Bone marrow (tissue), 2 donors: Measurements from ENCODE around the gene ZSCAN18.
"Not testable (repeated sequence)": the region's sequence is repeated elsewhere in the genome, so short reads cannot be mapped to it uniquely, and the experiment has no call there.

Source experiments
- DNase-seq, 2 donors: peaks; one replicate each; lab custom pipeline; 2025; lab: John Stamatoyannopoulos, UW

Gene ZSCAN18, protein sequence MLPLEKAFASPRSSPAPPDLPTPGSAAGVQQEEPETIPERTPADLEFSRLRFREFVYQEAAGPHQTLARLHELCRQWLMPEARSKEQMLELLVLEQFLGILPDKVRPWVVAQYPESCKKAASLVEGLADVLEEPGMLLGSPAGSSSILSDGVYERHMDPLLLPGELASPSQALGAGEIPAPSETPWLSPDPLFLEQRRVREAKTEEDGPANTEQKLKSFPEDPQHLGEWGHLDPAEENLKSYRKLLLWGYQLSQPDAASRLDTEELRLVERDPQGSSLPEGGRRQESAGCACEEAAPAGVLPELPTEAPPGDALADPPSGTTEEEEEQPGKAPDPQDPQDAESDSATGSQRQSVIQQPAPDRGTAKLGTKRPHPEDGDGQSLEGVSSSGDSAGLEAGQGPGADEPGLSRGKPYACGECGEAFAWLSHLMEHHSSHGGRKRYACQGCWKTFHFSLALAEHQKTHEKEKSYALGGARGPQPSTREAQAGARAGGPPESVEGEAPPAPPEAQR

DNA sequence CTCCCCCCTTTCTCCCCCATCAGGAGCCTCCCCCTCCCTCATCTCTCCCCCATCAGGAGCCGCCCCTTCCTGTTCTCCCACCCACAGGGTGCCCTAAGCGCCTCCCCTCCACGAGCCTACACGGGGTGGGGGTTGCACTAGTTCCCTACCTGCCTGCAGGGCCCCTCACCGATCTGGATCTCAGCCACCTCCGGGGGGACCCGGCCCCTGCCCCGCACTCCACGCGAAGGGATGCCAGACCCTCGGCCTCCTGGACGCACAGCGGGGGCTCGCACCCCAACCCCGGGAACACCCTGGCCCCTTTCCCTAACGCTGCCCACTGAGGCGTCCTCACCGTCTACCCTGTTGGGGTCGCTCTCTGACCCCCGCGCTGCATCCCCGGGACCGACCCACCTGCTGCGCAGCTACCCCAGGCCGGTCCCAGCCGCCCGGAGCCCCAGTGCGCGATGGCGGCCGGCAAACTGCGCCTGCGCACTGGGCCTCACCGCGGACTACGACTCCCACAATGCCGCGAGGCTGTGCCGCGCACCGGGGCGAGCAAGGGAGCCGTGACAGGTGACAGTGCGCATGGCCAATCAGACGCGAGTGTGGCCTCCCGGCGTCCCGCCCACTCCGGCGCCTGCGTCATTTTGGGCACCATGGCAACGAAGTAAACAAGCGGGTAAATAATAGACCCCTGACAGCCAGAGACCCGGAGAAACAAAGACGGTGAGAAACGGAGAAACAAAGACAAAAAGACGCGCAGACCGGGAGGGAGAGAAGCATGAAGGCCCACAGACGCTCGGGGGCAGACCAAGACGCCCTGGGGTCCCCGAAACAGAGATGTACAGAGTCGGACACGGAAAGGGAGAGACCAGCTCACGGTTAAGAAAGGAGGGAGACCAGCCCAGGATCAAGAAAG lies at the start of gene ZSCAN18:
TSS of gene ZSCAN18 (minus strand) at position 451 of the 901 bp plus-strand sequence. CDS start 7,964 bp downstream, outside the sequence.
- DNase-seq: peak; percentile 63 to 94

DNA sequence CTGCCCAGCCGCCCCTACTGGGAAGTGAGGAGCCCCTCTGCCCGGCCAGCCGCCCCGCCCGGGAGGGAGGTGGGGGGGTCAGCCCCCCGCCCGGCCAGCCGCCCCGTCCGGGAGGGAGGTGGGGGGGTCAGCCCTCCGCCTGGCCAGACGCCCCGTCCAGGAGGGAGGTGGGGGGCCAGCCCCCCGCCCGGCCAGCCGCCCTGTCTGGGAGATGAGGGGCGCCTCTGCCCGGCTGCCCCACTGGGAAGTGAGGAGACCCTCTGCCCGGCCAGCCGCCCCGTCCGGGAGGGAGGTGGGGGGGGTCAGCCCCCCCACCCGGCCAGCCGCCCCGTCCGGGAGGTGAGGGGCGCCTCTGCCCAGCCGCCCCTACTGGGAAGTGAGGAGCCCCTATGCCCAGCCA lies 49.4 kb upstream of the ZSCAN18 start:
- not testable (repeated sequence) for DNase-seq

DNA sequence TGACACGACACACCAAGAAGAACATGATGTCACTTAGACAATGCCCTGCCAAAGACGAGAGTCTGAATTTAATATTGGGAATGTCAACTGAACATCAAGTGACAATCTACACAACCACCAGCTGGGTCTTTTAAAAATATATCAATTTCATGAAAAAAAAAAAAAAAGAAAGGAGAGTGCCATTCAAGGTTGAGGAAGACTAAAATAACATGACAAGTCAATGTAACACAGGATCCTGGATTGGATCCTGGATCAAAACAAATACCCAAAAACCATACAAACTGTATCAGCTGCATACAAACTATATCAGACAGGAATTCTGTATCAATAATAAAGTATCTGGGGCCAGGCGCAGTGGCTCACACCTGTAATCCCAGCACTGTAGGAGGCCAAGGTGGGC lies 47.8 kb upstream of the ZSCAN18 start:
- no peak for DNase-seq

DNA sequence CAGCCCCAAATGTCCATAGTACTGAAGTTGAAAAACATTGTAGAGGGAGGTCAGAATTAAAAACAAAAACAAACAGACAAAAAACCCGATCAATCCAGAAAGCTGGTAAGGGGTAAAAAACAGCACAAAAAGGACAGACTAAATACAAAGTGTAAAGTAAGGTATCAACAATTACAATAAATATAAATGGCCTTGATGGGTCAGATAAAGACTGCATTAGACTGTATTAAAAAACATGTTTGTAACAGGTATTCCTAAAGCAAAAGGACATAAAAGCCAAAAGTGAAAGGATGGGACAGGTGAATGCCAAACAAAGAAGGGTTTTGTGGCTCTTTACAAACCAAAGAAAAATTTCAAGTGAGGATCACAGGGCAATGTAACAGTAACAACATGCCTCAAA lies 36.2 kb upstream of the ZSCAN18 start:
- no peak for DNase-seq

DNA sequence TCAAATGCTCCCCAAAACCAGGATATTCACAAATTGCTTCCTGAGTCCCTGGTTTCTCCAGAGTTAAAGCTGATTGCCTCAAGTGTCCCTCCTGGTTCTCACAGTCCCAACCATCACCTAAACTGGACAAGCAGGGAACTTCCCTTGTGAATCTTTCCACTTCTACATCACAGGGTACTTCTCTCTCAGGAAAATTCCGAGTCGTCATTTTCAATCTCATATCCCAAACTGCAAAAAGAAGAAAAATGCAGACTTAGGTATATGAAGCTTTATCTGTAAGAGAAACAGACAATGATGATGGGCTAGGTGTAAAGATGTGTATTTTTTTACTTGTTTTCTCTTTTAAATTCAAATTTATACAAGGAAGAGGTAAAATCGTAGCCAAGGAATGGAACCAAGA lies 31.3 kb upstream of the ZSCAN18 start:
- no peak for DNase-seq

DNA sequence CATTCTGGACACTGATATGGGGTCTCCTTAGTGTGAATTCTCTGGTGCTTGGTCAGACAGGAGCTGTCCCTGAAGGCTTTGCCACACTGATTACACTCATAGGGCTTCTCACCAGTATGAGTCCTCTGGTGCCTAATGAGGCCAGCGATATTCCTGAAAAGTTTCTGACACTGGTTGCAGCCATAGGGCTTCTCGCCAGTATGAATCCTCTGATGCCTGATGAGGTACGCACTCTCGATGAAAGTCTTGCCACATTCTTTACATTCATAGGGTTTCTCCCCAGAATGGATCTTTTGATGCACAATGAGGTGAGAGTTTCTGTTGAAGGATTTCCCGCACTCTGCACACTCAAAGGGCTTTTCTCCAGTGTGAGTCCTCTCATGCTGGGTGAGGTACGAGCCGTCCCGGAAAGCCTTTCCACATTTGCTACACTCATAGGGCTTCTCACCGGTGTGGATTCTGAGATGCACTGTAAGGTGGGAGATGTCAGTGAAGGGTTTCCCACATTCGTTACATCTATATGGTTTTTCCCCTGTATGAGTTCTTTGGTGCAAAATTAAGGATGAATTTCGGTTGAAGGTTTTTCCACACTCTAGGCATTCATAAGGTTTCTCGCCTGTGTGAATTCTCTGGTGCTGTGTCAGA lies 30.1 kb upstream of the ZSCAN18 start:
- no peak for DNase-seq

DNA sequence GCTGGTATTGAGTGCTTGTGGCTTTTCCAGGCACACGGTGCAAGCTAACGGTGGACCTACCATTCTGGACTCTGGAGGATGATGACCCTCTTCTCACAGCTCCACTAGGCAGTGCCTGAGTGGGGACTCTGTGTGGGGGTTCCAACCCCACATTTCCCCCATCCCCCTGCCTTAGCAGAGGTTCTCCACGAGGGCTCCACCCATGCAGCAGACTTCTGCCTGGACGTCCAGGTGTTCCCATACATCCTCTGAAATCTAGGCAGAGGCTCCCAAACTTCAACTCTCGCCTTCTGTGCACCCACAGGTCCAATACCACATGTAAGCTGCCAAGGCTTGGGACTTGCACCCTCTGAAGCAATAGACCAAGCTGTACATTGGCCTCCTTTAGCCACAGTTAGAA lies 25.3 kb upstream of the ZSCAN18 start:
- no peak for DNase-seq

DNA sequence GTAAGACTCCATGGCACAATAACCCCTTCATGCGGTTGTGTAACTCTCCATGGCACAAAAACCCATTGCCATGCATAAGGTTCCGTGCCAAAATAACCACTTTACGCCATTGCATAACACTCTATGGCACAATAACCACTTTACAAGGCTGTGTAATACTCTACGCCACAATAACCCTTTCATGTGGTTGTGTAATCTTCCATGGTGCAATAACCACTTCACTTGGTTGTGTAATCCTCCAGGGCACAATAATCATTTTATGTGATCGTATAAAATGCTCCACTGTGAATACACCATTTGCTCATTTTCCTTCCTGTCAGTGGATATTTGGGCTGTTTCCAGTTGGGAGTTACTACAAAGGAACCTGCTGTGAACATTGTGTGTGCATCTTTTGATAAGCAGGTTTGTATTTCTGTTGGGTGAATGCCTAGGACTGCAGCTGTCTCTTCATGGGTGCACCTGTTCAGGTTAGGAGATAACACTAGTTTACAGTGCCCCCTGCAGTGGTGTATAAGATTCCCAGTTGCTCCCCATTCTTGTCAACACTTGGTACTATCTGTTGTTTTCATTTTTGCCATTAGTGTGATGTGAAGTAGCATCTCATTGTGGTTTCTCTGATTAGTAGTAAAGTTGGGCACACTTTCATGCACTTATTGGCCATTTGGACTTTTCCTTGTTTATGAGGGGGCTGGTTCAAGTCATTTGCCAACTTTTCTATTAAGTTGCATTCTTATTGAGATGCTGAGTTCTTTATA lies 21.1 kb upstream of the ZSCAN18 start:
- DNase-seq: no peak

DNA sequence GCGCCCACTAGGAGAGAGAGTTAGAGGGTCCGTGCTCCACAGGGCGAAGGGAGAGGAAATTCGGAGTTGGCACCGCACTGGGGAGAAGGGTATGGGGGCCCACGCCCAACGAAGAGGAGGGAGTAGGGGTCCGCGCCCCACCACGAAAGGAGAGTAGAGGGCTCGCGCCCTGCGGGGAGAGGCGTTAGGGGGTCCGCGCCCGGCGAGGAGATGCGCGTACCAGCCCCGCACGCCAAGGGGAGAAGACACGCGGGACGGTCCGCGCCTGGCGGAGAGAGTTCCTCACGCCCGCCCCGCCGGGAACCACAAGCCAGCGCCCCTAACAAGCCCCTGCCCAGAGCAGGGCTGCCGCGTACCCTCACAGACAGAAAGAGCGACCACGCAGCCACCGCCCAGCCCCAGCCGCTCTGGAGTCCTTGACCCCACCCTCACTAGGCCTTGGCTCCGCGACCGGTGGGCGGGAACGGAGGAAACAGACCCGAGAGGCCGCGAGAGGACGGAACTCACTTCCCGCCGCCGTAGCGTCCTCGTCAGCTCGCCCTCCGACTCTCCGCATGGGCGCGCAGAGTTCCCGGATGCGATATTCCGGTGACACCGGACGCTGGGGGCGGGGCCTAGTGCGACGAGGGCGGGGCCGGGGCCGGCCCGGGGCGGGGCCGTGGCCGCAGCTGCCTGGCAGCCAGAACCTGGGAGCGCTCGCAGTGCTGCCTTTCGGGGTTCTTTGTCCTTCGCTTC lies 20.0 kb upstream of the ZSCAN18 start:
- no peak for DNase-seq

DNA sequence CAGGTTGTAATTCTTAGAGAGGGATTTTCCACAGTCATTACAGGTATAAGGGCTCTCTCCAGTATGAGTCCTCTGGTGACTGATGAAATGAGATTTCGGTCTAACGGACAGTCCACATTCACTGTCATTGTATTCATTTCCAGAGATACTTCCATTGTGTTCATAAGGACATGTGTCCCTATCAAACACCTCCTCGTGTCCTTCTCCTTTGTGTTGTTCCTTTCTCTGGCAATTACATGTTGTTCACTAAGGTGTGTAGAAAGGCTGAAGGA lies 10.5 kb upstream of the ZSCAN18 start:
- DNase-seq: no peak

DNA sequence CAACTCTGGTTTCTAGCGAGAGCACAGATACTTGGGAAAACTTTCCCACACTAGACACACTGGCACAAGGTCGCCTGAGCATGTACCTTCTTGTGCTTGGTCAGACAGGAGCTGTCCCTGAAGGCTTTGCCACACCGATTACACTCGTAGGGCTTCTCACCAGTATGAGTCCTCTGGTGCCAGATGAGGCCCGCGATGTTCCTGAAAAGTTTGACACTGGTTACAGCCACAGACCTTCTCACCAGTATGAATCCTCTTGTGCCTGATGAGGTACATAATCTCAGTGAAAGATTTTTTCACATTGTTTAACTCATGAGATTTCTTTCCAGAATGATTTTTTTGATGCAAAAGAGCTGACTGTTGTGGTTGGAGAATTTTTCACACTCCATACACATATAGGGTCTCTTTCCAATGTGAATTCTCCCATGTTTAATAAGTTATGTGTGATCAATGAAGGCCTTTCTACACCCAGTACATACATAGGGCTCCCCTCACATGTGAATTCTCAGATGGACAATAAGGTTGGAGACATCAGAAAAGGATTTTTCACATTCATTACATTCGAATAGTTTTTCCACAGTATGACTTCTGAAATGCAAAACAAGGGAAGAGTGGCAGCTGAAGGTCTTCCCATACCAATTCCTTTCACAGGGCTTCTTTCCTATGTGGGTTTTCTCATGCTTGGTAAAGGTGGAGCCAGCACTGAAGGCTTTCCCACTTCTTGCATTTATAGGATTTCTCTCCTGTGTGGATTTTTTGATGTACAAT lies 9.9 kb upstream of the ZSCAN18 start:
- DNase-seq: no peak

DNA sequence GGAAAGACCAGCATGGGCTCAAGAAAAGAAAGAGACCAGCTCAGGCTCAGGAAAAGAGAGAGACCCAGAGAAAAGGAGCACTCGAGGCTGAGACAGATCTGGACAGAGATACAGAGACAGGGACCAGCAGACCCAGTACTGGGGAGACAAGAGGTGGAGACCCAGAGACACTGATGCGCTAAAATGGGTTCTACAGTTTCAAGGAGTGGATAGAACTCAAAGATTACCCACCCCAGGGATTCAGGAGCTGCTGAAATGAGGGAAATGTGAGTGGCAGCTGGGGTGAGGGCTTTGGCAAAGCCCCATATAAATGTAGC lies 609 bp upstream of the ZSCAN18 start:
- no peak for DNase-seq

DNA sequence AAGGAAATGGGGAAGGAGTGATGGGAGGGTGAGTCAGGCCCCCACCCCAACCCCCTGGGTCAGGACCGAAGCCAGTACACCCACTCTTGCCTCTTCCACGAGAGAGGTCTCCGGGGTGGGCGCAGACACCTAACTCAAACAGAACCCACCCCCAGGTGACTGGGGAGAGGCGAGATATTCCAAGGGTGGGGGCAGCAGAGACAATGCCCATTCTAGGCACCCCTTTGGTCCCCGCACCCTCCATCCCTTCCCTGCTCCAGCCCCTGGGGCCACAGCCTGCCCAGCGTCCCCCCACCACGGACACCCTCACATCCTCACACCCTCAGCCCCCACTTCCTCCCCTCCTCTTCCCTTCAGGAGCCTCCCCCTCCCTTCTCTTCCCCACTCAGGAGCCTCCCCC lies 682 bp downstream of the ZSCAN18 start:
- DNase-seq: no peak

DNA sequence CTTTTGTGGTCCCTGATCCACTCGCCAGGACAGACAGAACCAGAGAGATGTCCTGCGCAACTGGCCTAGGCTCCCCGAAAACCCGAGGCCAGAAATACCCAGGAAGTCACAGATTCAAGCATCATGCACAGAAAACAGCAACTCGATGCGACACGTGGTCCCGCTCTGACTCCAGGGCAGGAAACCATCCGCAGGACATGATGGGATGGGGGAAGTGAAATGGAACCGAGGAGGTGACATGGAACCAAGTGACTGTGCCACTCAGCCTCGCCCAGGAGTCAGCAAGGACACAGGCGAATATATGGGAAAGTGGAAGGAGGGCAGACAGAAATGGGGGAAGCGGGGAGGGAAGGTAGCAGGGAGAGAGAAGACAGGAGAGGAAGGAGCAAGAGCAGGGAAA lies 1.1 kb downstream of the ZSCAN18 start:
- no peak for DNase-seq

DNA sequence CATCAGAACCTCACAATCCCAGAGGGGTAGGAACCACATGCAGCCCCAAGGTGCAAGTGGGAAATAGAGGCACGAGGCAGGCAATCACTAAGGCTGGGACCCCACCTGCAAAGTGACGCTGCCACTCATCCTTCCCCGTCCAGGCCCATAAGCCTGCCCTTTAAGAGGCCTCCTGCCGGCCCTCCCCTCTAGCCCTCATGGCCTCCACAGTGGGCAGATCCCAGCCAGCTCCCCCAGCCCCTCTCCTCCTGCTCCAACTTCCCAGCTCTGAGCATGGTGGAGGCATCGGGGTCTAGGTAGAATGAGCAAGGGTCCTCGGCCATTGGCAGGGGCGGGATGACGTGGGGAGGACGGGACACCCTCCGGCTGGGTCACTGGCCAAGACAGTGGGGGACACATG lies 2.7 kb downstream of the ZSCAN18 start:
- no peak for DNase-seq

DNA sequence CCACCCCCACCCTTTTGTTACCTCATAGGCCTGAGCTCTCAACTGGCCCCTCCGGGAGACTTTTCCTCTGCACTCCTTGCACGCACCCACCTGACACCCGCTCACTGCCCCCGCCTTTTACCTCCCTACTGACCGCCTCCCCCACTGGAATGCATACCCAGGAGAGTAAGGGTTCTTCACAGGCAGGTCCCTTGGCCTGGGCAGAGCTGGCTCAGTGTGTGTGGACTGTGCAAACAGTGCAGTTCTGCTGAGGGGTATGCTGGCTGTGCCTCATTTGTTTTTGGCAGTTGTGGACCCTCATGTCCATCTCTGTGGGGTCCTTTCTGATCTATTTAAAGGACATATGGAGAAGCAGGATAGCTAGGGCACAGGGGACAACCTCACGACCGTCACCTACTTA lies 5.0 kb downstream of the ZSCAN18 start:
- DNase-seq: no peak

DNA sequence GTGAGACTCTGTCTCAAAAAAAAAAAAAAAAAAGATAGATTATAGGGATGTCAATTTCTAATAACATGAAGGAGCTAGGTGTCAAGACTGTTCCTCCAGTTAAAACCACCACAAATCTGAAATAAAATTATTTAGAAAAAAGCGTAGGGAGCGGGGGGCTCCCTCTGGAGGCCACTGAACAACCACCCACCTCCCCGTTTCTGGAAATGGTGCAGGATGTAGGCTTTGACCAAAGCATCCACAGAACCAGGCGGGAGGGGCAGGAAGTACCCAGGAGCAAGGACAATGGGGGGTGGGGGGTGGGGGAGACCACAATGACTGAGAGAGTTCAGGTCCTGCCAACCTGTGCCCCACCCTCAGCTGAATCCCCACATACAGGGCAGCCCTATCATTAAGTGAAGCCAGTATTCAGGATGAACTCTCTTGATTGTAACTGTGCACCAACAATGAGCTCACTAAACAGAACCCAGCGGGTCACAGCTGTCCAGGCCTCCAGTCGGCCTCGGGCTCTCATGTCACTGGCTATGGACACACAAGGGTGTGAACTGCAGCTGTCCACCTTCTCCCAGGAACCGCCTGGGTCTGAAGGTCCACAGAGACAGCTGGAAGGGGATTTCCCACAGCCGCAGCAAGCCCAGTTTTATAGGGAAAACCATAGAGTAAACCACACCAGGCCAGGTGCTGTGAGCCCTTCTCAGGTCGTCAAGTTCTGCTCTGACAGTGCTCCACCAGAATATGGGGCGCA lies 6.6 kb downstream of the ZSCAN18 start:
- no peak for DNase-seq

DNA sequence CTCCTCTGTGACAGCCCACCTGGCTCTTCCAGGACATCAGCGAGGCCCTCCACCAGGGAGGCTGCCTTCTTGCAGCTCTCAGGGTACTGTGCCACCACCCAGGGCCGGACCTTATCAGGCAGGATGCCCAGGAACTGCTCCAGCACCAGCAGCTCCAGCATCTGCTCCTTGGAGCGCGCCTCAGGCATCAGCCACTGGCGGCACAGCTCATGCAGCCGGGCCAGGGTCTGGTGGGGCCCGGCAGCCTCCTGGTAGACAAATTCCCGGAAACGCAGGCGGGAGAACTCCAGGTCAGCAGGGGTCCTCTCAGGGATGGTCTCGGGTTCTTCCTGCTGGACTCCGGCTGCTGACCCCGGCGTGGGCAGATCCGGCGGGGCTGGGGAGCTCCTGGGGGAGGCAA lies 8.2 kb downstream of the ZSCAN18 start:
- no peak for DNase-seq

DNA sequence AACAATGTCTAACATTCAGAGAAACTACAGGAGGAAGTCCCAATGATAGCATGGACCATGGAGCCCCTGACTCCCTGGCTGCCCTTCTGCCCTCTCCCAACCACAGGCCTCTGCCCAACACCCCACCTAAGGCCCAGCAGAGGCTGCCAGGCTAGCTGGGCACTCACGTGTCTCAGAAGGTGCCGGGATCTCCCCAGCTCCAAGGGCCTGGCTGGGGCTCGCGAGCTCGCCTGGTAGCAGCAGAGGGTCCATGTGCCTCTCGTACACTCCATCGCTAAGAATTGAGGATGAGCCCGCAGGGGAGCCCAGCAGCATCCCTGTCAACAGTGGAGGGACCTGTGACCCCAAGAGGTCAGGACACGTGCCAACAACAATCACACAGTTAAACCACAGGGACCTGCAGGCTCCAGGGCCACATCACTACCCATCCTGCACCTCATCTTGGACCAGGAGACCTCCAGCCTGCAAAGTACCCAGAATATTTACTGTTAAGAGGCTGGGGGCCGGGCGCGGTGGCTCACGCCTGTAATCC lies 9.4 kb downstream of the ZSCAN18 start:
- DNase-seq: no peak
